ENCODE results near the gene TNFRSF1A.

The TNFRSF1A gene

GRCh38 chr12:6352193-6353173, 10.6 kb upstream of the TNFRSF1A start:
- H3K4me2 ChIP-seq (ENCODE audit: low read length), result no peak overlapping the region
- H3K4me3 ChIP-seq (ENCODE audit: low read length), result no peak overlapping the region
- no peaks in the 10 kb centered on the region for H3K79me2 ChIP-seq (ENCODE audit: low read length)
- H3K27ac ChIP-seq (ENCODE audit: low read length), result no peak overlapping the region
- H3K9ac ChIP-seq (ENCODE audit: low read length), result no peak overlapping the region
- TF ChIP-seq EZH2phosphoT487 (IDR thresholded peaks at IDR 0.05; ENCODE audit: low read depth) (no peak), CTCF (IDR thresholded peaks at IDR 0.05; ENCODE audit: low read depth, low read length) (no peak)
- no peaks in the 10 kb centered on the region for H3K9me3 ChIP-seq (ENCODE audit: insufficient read depth, low read length)
- H3K4me1 ChIP-seq (ENCODE audit: low read length), result no peaks in the 10 kb centered on the region
- H3K27me3 ChIP-seq (ENCODE audit: low read depth, low read length), result peaks cover 25% of the 10 kb centered on the region
- H4K20me1 ChIP-seq (ENCODE audit: insufficient read depth, low read length), result no peaks in the 10 kb centered on the region
- H3K36me3 ChIP-seq (replicated peaks; ENCODE audit: low read depth, low read length), result no peaks in the 10 kb centered on the region
- no peak overlapping the region for H2AFZ ChIP-seq (ENCODE audit: low read depth, low read length)

GRCh38 chr12:6351622-6352021, 9.7 kb upstream of the TNFRSF1A start:
- H3K4me3 ChIP-seq (ENCODE audit: low read length), result no peak overlapping the region
- no peaks in the 10 kb centered on the region for H3K4me1 ChIP-seq (ENCODE audit: low read length)
- no peak overlapping the region for H2AFZ ChIP-seq (ENCODE audit: low read depth, low read length)
- no peaks in the 10 kb centered on the region for H3K9me3 ChIP-seq (ENCODE audit: insufficient read depth, low read length)
- H3K27me3 ChIP-seq (ENCODE audit: low read depth, low read length), result peaks cover 33% of the 10 kb centered on the region
- H3K4me2 ChIP-seq (ENCODE audit: low read length), result no peak overlapping the region
- H3K79me2 ChIP-seq (ENCODE audit: low read length), result no peaks in the 10 kb centered on the region
- H4K20me1 ChIP-seq (ENCODE audit: insufficient read depth, low read length), result no peaks in the 10 kb centered on the region
- H3K9ac ChIP-seq (ENCODE audit: low read length), result no peak overlapping the region
- H3K27ac ChIP-seq (ENCODE audit: low read length), result no peak overlapping the region
- no peak for TF ChIP-seq EZH2phosphoT487 (IDR thresholded peaks at IDR 0.05; ENCODE audit: low read depth)
- no peak for TF ChIP-seq CTCF (IDR thresholded peaks at IDR 0.05; ENCODE audit: low read depth, low read length)
- no peaks in the 10 kb centered on the region for H3K36me3 ChIP-seq (replicated peaks; ENCODE audit: low read depth, low read length)

GRCh38 chr12:6347367-6348338, 5.8 kb upstream of the TNFRSF1A start:
- no peaks in the 10 kb centered on the region for H3K4me1 ChIP-seq (ENCODE audit: low read length)
- no peak overlapping the region for H2AFZ ChIP-seq (ENCODE audit: low read depth, low read length)
- H3K4me3 ChIP-seq (ENCODE audit: low read length), result no peak overlapping the region
- no peaks in the 10 kb centered on the region for H3K36me3 ChIP-seq (replicated peaks; ENCODE audit: low read depth, low read length)
- H3K9me3 ChIP-seq (ENCODE audit: insufficient read depth, low read length), result no peaks in the 10 kb centered on the region
- H3K79me2 ChIP-seq (ENCODE audit: low read length), result no peaks in the 10 kb centered on the region
- no peak overlapping the region for H3K4me2 ChIP-seq (ENCODE audit: low read length)
- H3K27ac ChIP-seq (ENCODE audit: low read length), result no peak overlapping the region
- no peak overlapping the region for H3K9ac ChIP-seq (ENCODE audit: low read length)
- H3K27me3 ChIP-seq (ENCODE audit: low read depth, low read length), result peaks cover 33% of the 10 kb centered on the region
- H4K20me1 ChIP-seq (ENCODE audit: insufficient read depth, low read length), result no peaks in the 10 kb centered on the region
- TF ChIP-seq EZH2phosphoT487 (IDR thresholded peaks at IDR 0.05; ENCODE audit: low read depth) (no peak), CTCF (IDR thresholded peaks at IDR 0.05; ENCODE audit: low read depth, low read length) (no peak)

- Histone ChIP-seq H3K4me1 (ENCODE audit: low read length) (no peaks in the 10 kb centered on the region), H2AFZ (ENCODE audit: low read depth, low read length) (no peak overlapping the region), H4K20me1 (ENCODE audit: insufficient read depth, low read length) (no peaks in the 10 kb centered on the region), H3K9me3 (ENCODE audit: insufficient read depth, low read length) (no peaks in the 10 kb centered on the region), H3K27me3 (ENCODE audit: low read depth, low read length) (peaks cover 41% of the 10 kb centered on the region), H3K4me3 (ENCODE audit: low read length) (no peak overlapping the region), H3K9ac (ENCODE audit: low read length) (no peak overlapping the region), H3K79me2 (ENCODE audit: low read length) (no peaks in the 10 kb centered on the region), H3K27ac (ENCODE audit: low read length) (no peak overlapping the region), H3K36me3 (replicated peaks; ENCODE audit: low read depth, low read length) (no peaks in the 10 kb centered on the region), H3K4me2 (ENCODE audit: low read length) (no peak overlapping the region)
- TF ChIP-seq CTCF (IDR thresholded peaks at IDR 0.05; ENCODE audit: low read depth, low read length), result no peak
Measured at GRCh38 chr12:6346942-6347341, 5.1 kb upstream of the TNFRSF1A start.
